Measurements from ENCODE around the gene RNF5. TPM values are rescaled to one million over a fixed set of nuclear protein-coding genes. Genes with fewer than 3 reads are reported as not detected.
"Not testable (repeated sequence)": the region's sequence is repeated elsewhere in the genome, so short reads cannot be mapped to it uniquely, and the experiment has no call there.

RNF5 gene
- total and polyA plus RNA-seq, 2 donors (not counting 1 experiment from before 2014, with no cell fraction given): 25.5 to 40.7 TPM

DNA sequence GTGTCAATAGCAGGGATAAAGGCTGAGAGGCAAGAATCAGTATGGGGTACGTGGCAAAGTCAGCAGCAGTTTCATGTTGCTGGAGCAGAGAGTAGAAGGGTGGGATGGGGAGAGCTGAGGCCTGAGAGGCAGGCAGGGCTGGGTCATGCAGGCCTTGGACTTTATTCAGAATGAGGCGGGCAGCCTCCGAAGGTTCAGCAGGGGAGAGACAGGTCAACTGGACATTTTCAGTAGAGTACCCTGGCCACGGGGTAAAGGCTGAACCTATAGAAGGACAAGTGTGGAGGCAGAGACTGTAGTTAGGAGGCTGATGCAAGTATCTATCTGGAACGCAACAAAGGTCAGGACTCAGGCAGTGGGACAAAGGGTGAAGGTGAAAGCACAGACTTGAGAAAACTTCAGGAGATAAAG is 32.0 kb downstream of the RNF5 start:
- ATAC-seq (ENCODE audit: low read depth) (no peak), DNase-seq (no peak)
- no peak overlapping the region for H3K27ac ChIP-seq (ENCODE audit: low read length in 2 of 2)
- H4K20me1 ChIP-seq (ENCODE audit: control insufficient read depth, insufficient read depth, low read length, poor library complexity, severe bottlenecking): no peaks in the 10 kb centered on the region
- no peaks in the 10 kb centered on the region for H3K79me2 ChIP-seq (ENCODE audit: control insufficient read depth, insufficient read depth, low read length)
- H3K9me3 Mint-ChIP-seq (ENCODE audit: insufficient read depth): no peaks in the 10 kb centered on the region
- H3K4me3 ChIP-seq (ENCODE audit: control extremely low read depth in 1 of 5, extremely low read depth in 1 of 5, insufficient read depth in 1 of 5, low read depth in 2 of 5, low read length in 4 of 5): no peak overlapping the region
- H3K9me3 ChIP-seq (ENCODE audit: control extremely low read depth in 1 of 3, control insufficient read depth in 2 of 3, insufficient read depth in 1 of 3, low read length in 2 of 3): no peaks in the 10 kb centered on the region
- H3K4me3 Mint-ChIP-seq: no peak overlapping the region
- no peak overlapping the region for H3K4me2 ChIP-seq (replicated peaks; ENCODE audit: low read depth, low read length, poor library complexity, severe bottlenecking)
- H3K27me3 ChIP-seq (replicated peaks in 1 of 4; ENCODE audit: control extremely low read depth in 1 of 4, control insufficient read depth in 3 of 4, insufficient read depth in 4 of 4, low read length in 3 of 4): no peaks in the 10 kb centered on the region
- POLR2A ChIA-PET: no interaction called here
- TF ChIP-seq EZH2 (IDR thresholded peaks at IDR 0.05; ENCODE audit: borderline replicate concordance, insufficient read depth, low read depth, low read length, poor library complexity, severe bottlenecking): no peak
- TF ChIP-seq, protein P1, sequence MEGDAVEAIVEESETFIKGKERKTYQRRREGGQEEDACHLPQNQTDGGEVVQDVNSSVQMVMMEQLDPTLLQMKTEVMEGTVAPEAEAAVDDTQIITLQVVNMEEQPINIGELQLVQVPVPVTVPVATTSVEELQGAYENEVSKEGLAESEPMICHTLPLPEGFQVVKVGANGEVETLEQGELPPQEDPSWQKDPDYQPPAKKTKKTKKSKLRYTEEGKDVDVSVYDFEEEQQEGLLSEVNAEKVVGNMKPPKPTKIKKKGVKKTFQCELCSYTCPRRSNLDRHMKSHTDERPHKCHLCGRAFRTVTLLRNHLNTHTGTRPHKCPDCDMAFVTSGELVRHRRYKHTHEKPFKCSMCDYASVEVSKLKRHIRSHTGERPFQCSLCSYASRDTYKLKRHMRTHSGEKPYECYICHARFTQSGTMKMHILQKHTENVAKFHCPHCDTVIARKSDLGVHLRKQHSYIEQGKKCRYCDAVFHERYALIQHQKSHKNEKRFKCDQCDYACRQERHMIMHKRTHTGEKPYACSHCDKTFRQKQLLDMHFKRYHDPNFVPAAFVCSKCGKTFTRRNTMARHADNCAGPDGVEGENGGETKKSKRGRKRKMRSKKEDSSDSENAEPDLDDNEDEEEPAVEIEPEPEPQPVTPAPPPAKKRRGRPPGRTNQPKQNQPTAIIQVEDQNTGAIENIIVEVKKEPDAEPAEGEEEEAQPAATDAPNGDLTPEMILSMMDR (IDR thresholded peaks at IDR 0.05): no peak
- H3K27me3 Mint-ChIP-seq: no peaks in the 10 kb centered on the region
- intact Hi-C loops (cut with micrococcal nuclease): no loop called here
- no peaks in the 10 kb centered on the region for H3K36me3 ChIP-seq (replicated peaks in 1 of 2; ENCODE audit: control extremely low read depth in 1 of 2, control insufficient read depth in 1 of 2, extremely low read depth in 1 of 2, insufficient read depth in 2 of 2, low read length in 1 of 2)
- peaks cover 0 to 6% of the 10 kb centered on the region in 2 donors for H3K4me1 ChIP-seq (ENCODE audit: control insufficient read depth in 2 of 2, insufficient read depth in 2 of 2, low read length in 2 of 2)
- H3K27ac Mint-ChIP-seq: no peak overlapping the region
- H2AFZ ChIP-seq (ENCODE audit: insufficient read depth, low read depth, low read length, poor library complexity, severe bottlenecking): no peak overlapping the region
- no peak overlapping the region for H3K9ac ChIP-seq (ENCODE audit: low read length)
- 91% methylated on average over 5 of the region's 5 CpGs for WGBS (ENCODE audit: insufficient coverage)
- peaks cover 13% of the 10 kb centered on the region for H3K4me1 Mint-ChIP-seq
- CTCF ChIA-PET: no interaction called here

DNA sequence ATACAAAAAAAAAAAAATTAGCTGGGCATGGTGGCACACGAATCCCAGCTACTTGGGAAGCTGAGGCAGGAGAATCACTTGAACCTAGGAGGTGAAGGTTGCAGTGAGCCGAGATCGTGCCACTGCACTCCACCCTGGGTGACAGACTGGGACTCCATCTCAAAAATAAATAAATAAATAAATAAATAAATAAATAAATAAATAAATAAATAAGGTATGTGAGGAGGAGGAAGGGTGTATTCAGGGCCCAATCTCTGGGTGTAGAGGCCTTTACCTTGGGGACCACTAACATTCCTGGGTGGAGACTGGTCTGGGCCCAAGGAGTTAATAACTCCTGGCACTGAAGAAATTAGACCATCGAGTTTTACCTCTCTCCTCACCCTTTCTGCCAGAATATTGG is 33.2 kb downstream of the RNF5 start:
- intact Hi-C loops (cut with micrococcal nuclease); H3K4me1 ChIP-seq (ENCODE audit: control insufficient read depth in 2 of 2, insufficient read depth in 2 of 2, low read length in 2 of 2); H3K9me3 ChIP-seq (ENCODE audit: control extremely low read depth in 1 of 3, control insufficient read depth in 2 of 3, insufficient read depth in 1 of 3, low read length in 2 of 3); POLR2A ChIA-PET; H3K27me3 ChIP-seq (replicated peaks in 1 of 4; ENCODE audit: control extremely low read depth in 1 of 4, control insufficient read depth in 3 of 4, insufficient read depth in 4 of 4, low read length in 3 of 4); H3K27ac Mint-ChIP-seq; H3K4me3 ChIP-seq (ENCODE audit: control extremely low read depth in 1 of 5, extremely low read depth in 1 of 5, insufficient read depth in 1 of 5, low read depth in 2 of 5, low read length in 4 of 5); DNase-seq; H3K9ac ChIP-seq (ENCODE audit: low read length); H3K9me3 Mint-ChIP-seq (ENCODE audit: insufficient read depth); H4K20me1 ChIP-seq (ENCODE audit: control insufficient read depth, insufficient read depth, low read length, poor library complexity, severe bottlenecking); ATAC-seq (ENCODE audit: low read depth); H2AFZ ChIP-seq (ENCODE audit: insufficient read depth, low read depth, low read length, poor library complexity, severe bottlenecking); H3K4me3 Mint-ChIP-seq; H3K27ac ChIP-seq (ENCODE audit: low read length in 2 of 2); H3K79me2 ChIP-seq (ENCODE audit: control insufficient read depth, insufficient read depth, low read length); H3K4me2 ChIP-seq (replicated peaks; ENCODE audit: low read depth, low read length, poor library complexity, severe bottlenecking); H3K36me3 ChIP-seq (replicated peaks in 1 of 2; ENCODE audit: control extremely low read depth in 1 of 2, control insufficient read depth in 1 of 2, extremely low read depth in 1 of 2, insufficient read depth in 2 of 2, low read length in 1 of 2); H3K27me3 Mint-ChIP-seq: not testable (repeated sequence)
- CTCF ChIA-PET: interaction anchor here (1.0 kb wide), 1 partner anchor 14 kb away, joined by 3 read pairs; no protein-coding TSS in a partner anchor
- H3K4me1 Mint-ChIP-seq: peaks cover 16% of the 10 kb centered on the region
- WGBS (ENCODE audit: insufficient coverage): no CpG with 5 or more reads among the region's 4 CpGs

All from B cell (primary cell).